HepG2 (cell line): Measurements from ENCODE around the gene GUCY1B1. TPM values are rescaled to one million over a fixed set of nuclear protein-coding genes. Genes with fewer than 3 reads are reported as not detected.

ENCODE experiments used
- CREB1 ChIP-seq, 2 experiments: fragments of 450-650 bp in 1 of 2; IDR thresholded peaks; 2 replicates each; pipeline ENCODE4 v1.6.1; 2016 to 2017; ENCODE audit warnings: control low read depth in 1 of 2, mild to moderate bottlenecking in 1 of 2, missing compliant biosample characterization in 1 of 2, missing genetic modification characterization in 1 of 2
- ELK4 ChIP-seq: sonication (generic); formaldehyde crosslinking; IDR thresholded peaks from 2 replicates; pipeline ENCODE4 v1.9.0; 2021; ENCODE audit warnings: missing genetic modification reagents, borderline replicate concordance
- HINFP ChIP-seq: sonication (generic); formaldehyde crosslinking; IDR thresholded peaks from 2 replicates; pipeline ENCODE4 v1.4.0; 2020; ENCODE audit warnings: low read depth, mild to moderate bottlenecking, missing genetic modification reagents
- MEF2D ChIP-seq: sonication (generic); formaldehyde crosslinking; IDR thresholded peaks from 2 replicates; pipeline ENCODE4 v1.5.1; 2020; ENCODE audit warnings: mild to moderate bottlenecking, missing genetic modification reagents
- RBM22 ChIP-seq: fragments of 200-400 bp; formaldehyde crosslinking; optimal IDR thresholded peaks from 2 replicates; pipeline ENCODE3; 2017; ENCODE audit warnings: mild to moderate bottlenecking, low read length, moderate library complexity
- TEAD3 ChIP-seq: optimal IDR thresholded peaks from 2 replicates; pipeline ENCODE3; 2016; ENCODE audit warnings: borderline replicate concordance
- TFAP4 ChIP-seq: sonication (generic); IDR thresholded peaks from 2 replicates; pipeline ENCODE4 v1.6.1; 2016; ENCODE audit warnings: low read depth, borderline replicate concordance
- THAP11 ChIP-seq: IDR thresholded peaks from 2 replicates; pipeline ENCODE4 v1.6.1; 2016; ENCODE audit warnings: missing biosample characterization, missing genetic modification reagents
- TIGD3 ChIP-seq: sonication (generic); formaldehyde crosslinking; IDR thresholded peaks from 2 replicates; pipeline ENCODE4 v1.5.1; 2020; ENCODE audit warnings: mild to moderate bottlenecking, missing genetic modification reagents, borderline replicate concordance
- ZNF281 ChIP-seq: sonication (generic); formaldehyde crosslinking; IDR thresholded peaks from 2 replicates; pipeline ENCODE4 v1.4.0; 2020; ENCODE audit warnings: missing genetic modification reagents, borderline replicate concordance
- ZNF407 ChIP-seq: sonication (generic); formaldehyde crosslinking; IDR thresholded peaks from one replicate; pipeline ENCODE4 v1.5.1; 2020; ENCODE audit warnings: mild to moderate bottlenecking, missing genetic modification reagents; ENCODE audit errors: not compliant biosample characterization
- ZNF451 ChIP-seq: sonication (generic); formaldehyde crosslinking; IDR thresholded peaks from 2 replicates; pipeline ENCODE4 v1.5.0; 2020; ENCODE audit warnings: mild to moderate bottlenecking, missing genetic modification reagents
- ZNF563 ChIP-seq: sonication (generic); formaldehyde crosslinking; IDR thresholded peaks from 2 replicates; pipeline ENCODE4 v1.8.0; 2022; ENCODE audit warnings: mild to moderate bottlenecking, moderate library complexity, missing genetic modification reagents
- polyA plus RNA-seq, 8 experiments: library from polyadenylated mRNA; depleted of rRNA in 3 of 8; stranded (reverse) in 7 of 8; unstranded in 1 of 8; fragments of >200 nt; fragmentation: Illumina TruSeq in 4 of 8; extraction: Trizol in 4 of 8; gene quantifications; 2 replicates each; pipeline versions ENCODE4 v1.2.1 to v1.2.3, GENCODE V29; 2011 to 2016; ENCODE audit warnings: low read depth in 4 of 8, missing spikeins in 1 of 8, mixed read lengths in 1 of 8; ENCODE audit not compliant: insufficient read depth in 1 of 8
- total RNA-seq, 5 experiments: library from RNA; depleted of rRNA; stranded (reverse); fragments of >200 nt; fragmentation: Illumina TruSeq; extraction: Trizol; gene quantifications; 2 replicates each; pipeline ENCODE4 v1.2.3, GENCODE V29; 2016; ENCODE audit warnings: low read depth in 1 of 5

The GUCY1B1 gene
- total and polyA plus RNA-seq, 2 of the 13 experiments (the other 11 are each of a cell fraction or from before 2014, with no cell fraction given) = not detected

- no peak for TF ChIP-seq ZNF407 (CRISPR knock-in tag)
- TF ChIP-seq MEF2D (CRISPR knock-in tag) = no peak
- no peak for TF ChIP-seq TEAD3 (CRISPR knock-in tag)
- no peak for TF ChIP-seq TIGD3 (CRISPR knock-in tag)
- TF ChIP-seq ZNF281 (CRISPR knock-in tag) = no peak
- TF ChIP-seq ZNF451 (CRISPR knock-in tag) = no peak
- TF ChIP-seq ZNF563 (CRISPR knock-in tag) = no peak
- TF ChIP-seq CREB1 (IDR thresholded peaks at IDR 0.05) = no peak
- peak; percentile 78 for TF ChIP-seq CREB1 (CRISPR knock-in tag; IDR thresholded peaks at IDR 0.05)
- 0 out of 2 replicates have a peak, but pooled peaks have one; percentile 26 for TF ChIP-seq THAP11 (CRISPR knock-in tag)
- TF ChIP-seq RBM22 = no peak
- TF ChIP-seq TFAP4 = no peak
- no peak for TF ChIP-seq HINFP
- no peak for TF ChIP-seq ELK4 (CRISPR knock-in tag)
Observed at GRCh38 chr4:155809835-155810234, 51.0 kb downstream of the GUCY1B1 start (continued).
